WTC11 (cell line): ENCODE results near the gene PTPN3. TPM values are rescaled to one million over a fixed set of nuclear protein-coding genes. Genes with fewer than 3 reads are reported as not detected.

ENCODE experiments used
- ATAC-seq: fragments of 200-7000 bp; cut with Tn5 transposase; 2 replicates; pipeline ENCODE4 v1.10.0; 2021; ENCODE audit warnings: mild to moderate bottlenecking, moderate library complexity
- CTCF ChIA-PET: fragments of 300-600 bp; sonication (Branson Sonifier 250); formaldehyde crosslinking; loops from one replicate; lab custom pipeline; 2021; ENCODE audit warnings: antibody characterized with exemption; lab: Charles Lee
- POLR2A ChIA-PET: fragments of 350-600 bp; sonication (Branson Sonifier 250); formaldehyde crosslinking; loops from one replicate; lab custom pipeline; 2021; ENCODE audit warnings: antibody characterized with exemption; lab: Charles Lee
- DNase-seq: peaks from one replicate; pipeline ENCODE4 v3.0.0; 2021; ENCODE audit warnings: low spot score
- H3K27ac Mint-ChIP-seq: 2 replicates; pipeline ENCODE4 v1.8.0; 2021; ENCODE audit warnings: mixed read lengths
- H3K27me3 Mint-ChIP-seq: 2 replicates; pipeline ENCODE4 v1.8.0; 2021; ENCODE audit warnings: low read depth, mild to moderate bottlenecking, moderate library complexity, mixed read lengths
- H3K36me3 Mint-ChIP-seq: 2 replicates; pipeline ENCODE4 v1.8.0; 2021; ENCODE audit warnings: mixed read lengths
- H3K4me1 Mint-ChIP-seq: 2 replicates; pipeline ENCODE4 v1.8.0; 2022; ENCODE audit warnings: mixed read lengths
- H3K4me3 Mint-ChIP-seq: 2 replicates; pipeline ENCODE4 v1.8.0; 2021; ENCODE audit warnings: mild to moderate bottlenecking, moderate library complexity, mixed read lengths
- H3K9me3 Mint-ChIP-seq: 2 replicates; pipeline ENCODE4 v1.8.0; 2021; ENCODE audit warnings: mixed read lengths
- CBFB ChIP-seq: sonication (generic); formaldehyde crosslinking; IDR thresholded peaks from 2 replicates; pipeline ENCODE4 v1.8.1; 2022; ENCODE audit warnings: mild to moderate bottlenecking, low read depth, missing genetic modification reagents
- ELF4 ChIP-seq: sonication (generic); formaldehyde crosslinking; IDR thresholded peaks from 2 replicates; pipeline ENCODE4 v1.8.1; 2022; ENCODE audit warnings: low read depth, mild to moderate bottlenecking, moderate library complexity, missing genetic modification reagents
- FOXJ3 ChIP-seq: sonication (generic); formaldehyde crosslinking; IDR thresholded peaks from 2 replicates; pipeline ENCODE4 v1.9.0; 2021; ENCODE audit warnings: missing genetic modification reagents, mild to moderate bottlenecking, borderline replicate concordance
- GTF2I ChIP-seq: fragments of 250-450 bp; sonication (Bioruptor Pico); conservative IDR thresholded peaks from 2 replicates; pipeline ENCODE4 v1.4.0; 2021; ENCODE audit warnings: mild to moderate bottlenecking
- IRF2 ChIP-seq: sonication (generic); formaldehyde crosslinking; IDR thresholded peaks from 2 replicates; pipeline ENCODE4 v1.8.0; 2022; ENCODE audit warnings: low read depth, missing genetic modification reagents, borderline replicate concordance
- JUN ChIP-seq: sonication (generic); formaldehyde crosslinking; IDR thresholded peaks from 2 replicates; pipeline ENCODE4 v1.8.0; 2023; ENCODE audit warnings: mild to moderate bottlenecking, missing genetic modification reagents
- KAT7 ChIP-seq: sonication (generic); formaldehyde crosslinking; IDR thresholded peaks from 2 replicates; pipeline ENCODE4 v1.8.1; 2023; ENCODE audit warnings: missing genetic modification reagents, mild to moderate bottlenecking, borderline replicate concordance
- MYBL2 ChIP-seq: sonication (generic); formaldehyde crosslinking; IDR thresholded peaks from 2 replicates; pipeline ENCODE4 v1.8.1; 2023; ENCODE audit warnings: mild to moderate bottlenecking, moderate library complexity, missing genetic modification reagents
- NFATC4 ChIP-seq: fragments of 250-450 bp; sonication (Bioruptor Pico); IDR thresholded peaks from 2 replicates; pipeline ENCODE4 v1.9.0; 2021; ENCODE audit warnings: mild to moderate bottlenecking
- NR3C1 ChIP-seq: sonication (generic); formaldehyde crosslinking; conservative IDR thresholded peaks from 2 replicates; pipeline ENCODE4 v1.8.1; 2023; ENCODE audit warnings: low read depth, mild to moderate bottlenecking, missing genetic modification reagents
- RELA ChIP-seq: sonication (generic); formaldehyde crosslinking; IDR thresholded peaks from 2 replicates; pipeline ENCODE4 v1.8.1; 2022; ENCODE audit warnings: missing genetic modification reagents, mild to moderate bottlenecking, borderline replicate concordance
- RORB ChIP-seq: fragments of 250-450 bp; sonication (Bioruptor Pico); IDR thresholded peaks from 2 replicates; pipeline ENCODE4 v1.9.0; 2021; ENCODE audit warnings: mild to moderate bottlenecking
- ZNF263 ChIP-seq: sonication (generic); formaldehyde crosslinking; IDR thresholded peaks from 2 replicates; pipeline ENCODE4 v1.8.1; 2022; ENCODE audit warnings: low read depth, mild to moderate bottlenecking, moderate library complexity, missing genetic modification reagents
- ZNF423 ChIP-seq: fragments of 250-450 bp; sonication (Bioruptor Pico); IDR thresholded peaks from 2 replicates; pipeline ENCODE4 v2.1.2; 2022; ENCODE audit warnings: mild to moderate bottlenecking, moderate library complexity
- total RNA-seq: library from RNA; stranded (reverse); gene quantifications from 3 replicates; pipeline ENCODE4 v1.2.3, GENCODE V29; 2021
- TF ChIP-seq, protein P1 (sequence below): sonication (generic); formaldehyde crosslinking; IDR thresholded peaks from 2 replicates; pipeline ENCODE4 v1.8.0; 2022; ENCODE audit warnings: mild to moderate bottlenecking, missing genetic modification reagents
- TF ChIP-seq, protein P2 (sequence below): fragments of 250-450 bp; sonication (Bioruptor Pico); IDR thresholded peaks from 2 replicates; pipeline ENCODE4 v1.9.0; 2021; ENCODE audit warnings: moderate library complexity, mild to moderate bottlenecking, inconsistent platforms, borderline replicate concordance
- TF ChIP-seq, protein P3 (sequence below): sonication (generic); formaldehyde crosslinking; IDR thresholded peaks from 2 replicates; pipeline ENCODE4 v1.8.0; 2022; ENCODE audit warnings: mild to moderate bottlenecking, missing genetic modification reagents
- TF ChIP-seq, protein P4 (sequence below): sonication (generic); formaldehyde crosslinking; IDR thresholded peaks from 2 replicates; pipeline ENCODE4 v1.8.1; 2023; ENCODE audit warnings: mild to moderate bottlenecking, missing genetic modification reagents, moderate library complexity
- TF ChIP-seq, protein P5 (sequence below): sonication (generic); formaldehyde crosslinking; IDR thresholded peaks from 2 replicates; pipeline ENCODE4 v1.8.0; 2022; ENCODE audit warnings: missing genetic modification reagents
- TF ChIP-seq, protein P6 (sequence below): sonication (generic); formaldehyde crosslinking; IDR thresholded peaks from 2 replicates; pipeline ENCODE4 v1.8.1; 2023; ENCODE audit warnings: mild to moderate bottlenecking, moderate library complexity, missing genetic modification reagents

The PTPN3 gene
- total RNA-seq, 1 experiment from 2014 or later, result 1.7 TPM

DNA sequence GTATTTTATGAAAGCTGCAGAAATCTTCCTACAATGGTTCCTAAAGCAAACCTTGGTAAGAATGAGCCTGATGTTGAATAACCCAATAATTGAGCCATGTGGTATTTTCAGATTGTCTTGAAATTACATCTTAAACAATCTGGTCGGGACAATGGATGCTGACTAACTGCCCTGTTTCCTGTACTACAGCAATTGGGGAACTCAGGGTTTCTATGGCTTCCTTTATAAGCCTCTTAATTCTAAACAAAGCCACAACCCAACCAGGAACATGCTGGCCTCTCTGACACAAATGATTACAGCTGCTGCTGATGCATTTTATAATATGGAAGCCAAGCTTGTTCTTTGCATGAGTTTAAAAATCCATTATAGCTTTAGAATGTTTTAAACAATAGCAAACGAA is 30.2 kb downstream of the PTPN3 start (continued):
- TF ChIP-seq, protein P1, sequence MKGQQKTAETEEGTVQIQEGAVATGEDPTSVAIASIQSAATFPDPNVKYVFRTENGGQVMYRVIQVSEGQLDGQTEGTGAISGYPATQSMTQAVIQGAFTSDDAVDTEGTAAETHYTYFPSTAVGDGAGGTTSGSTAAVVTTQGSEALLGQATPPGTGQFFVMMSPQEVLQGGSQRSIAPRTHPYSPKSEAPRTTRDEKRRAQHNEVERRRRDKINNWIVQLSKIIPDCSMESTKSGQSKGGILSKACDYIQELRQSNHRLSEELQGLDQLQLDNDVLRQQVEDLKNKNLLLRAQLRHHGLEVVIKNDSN, result no peak

DNA sequence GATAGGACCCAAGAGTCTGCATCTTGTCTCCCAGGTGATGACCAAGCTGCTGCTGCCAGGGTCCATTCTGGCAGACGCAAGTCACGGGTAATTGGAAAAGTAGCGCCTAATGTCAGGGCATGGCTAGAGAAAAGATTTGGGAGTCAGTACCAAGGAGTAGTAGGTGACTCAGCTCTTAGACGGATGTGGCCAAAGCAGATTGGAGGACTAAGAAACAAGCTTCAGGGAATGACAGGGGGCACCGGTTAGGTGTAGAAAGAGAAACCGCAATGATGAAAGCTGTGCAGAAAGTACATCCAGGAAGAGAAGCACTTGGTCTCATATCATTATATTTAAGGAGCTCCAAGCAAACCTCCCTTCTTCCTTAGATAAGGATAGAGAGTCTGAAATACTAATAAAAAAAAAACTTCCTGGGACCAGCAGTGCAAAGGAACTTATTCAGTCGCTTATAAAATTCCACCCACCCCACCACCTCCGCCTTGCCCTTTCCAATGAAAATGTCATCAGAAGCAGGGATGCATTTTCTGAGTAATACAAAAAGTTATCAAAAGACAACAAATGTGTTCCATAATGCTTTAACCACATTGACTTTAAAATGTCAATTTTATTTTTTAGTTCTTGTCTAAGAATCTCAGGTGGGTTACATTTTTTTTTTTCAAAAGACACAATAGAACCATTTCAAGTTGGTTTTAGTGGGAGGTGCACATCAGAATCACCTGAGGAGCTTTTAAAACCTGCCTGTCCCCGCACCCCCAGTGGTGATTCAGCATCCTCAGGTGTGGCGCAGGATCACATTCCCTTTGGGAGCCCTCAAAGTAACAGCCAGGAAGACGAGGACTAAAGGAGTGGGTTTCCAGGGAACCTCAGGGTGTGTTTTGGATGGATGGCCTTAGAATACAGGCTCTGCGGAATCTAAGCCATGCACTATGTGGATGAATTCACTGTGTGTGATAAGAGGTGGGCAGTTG is 31.2 kb downstream of the PTPN3 start:
- CTCF ChIA-PET, result interaction anchor here (0.8 to 6.9 kb wide), 9 partner anchors 10 to 284 kb away, joined by 3 to 79 read pairs (median 4); no protein-coding TSS in a partner anchor
- Mint-ChIP-seq H3K36me3 (no peaks in the 10 kb centered on the region), H3K27me3 (no peaks in the 10 kb centered on the region), H3K4me3 (no peak overlapping the region), H3K27ac (no peak overlapping the region), H3K4me1 (peaks cover 6% of the 10 kb centered on the region)
- ATAC-seq, result no peak
- POLR2A ChIA-PET, result no interaction called here
- DNase-seq, result no peak
- TF ChIP-seq JUN (no peak), KAT7 (CRISPR knock-in tag) (no peak), NFATC4 (CRISPR knock-in tag) (no peak), NR3C1 (CRISPR knock-in tag) (no peak), ZNF263 (CRISPR knock-in tag) (no peak), RORB (CRISPR knock-in tag) (no peak), RELA (CRISPR knock-in tag) (no peak), GTF2I (no peak), ELF4 (no peak), ZNF423 (CRISPR knock-in tag) (no peak), FOXJ3 (CRISPR knock-in tag) (no peak), MYBL2 (CRISPR knock-in tag) (no peak), CBFB (CRISPR knock-in tag) (no peak), IRF2 (no peak)
- TF ChIP-seq, protein P1, result no peak
- TF ChIP-seq, protein P2, sequence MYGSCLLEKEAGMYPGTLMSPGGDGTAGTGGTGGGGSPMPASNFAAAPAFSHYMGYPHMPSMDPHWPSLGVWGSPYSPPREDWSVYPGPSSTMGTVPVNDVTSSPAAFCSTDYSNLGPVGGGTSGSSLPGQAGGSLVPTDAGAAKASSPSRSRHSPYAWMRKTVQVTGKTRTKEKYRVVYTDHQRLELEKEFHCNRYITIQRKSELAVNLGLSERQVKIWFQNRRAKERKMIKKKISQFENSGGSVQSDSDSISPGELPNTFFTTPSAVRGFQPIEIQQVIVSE (CRISPR knock-in tag), result no peak
- TF ChIP-seq, protein P3, sequence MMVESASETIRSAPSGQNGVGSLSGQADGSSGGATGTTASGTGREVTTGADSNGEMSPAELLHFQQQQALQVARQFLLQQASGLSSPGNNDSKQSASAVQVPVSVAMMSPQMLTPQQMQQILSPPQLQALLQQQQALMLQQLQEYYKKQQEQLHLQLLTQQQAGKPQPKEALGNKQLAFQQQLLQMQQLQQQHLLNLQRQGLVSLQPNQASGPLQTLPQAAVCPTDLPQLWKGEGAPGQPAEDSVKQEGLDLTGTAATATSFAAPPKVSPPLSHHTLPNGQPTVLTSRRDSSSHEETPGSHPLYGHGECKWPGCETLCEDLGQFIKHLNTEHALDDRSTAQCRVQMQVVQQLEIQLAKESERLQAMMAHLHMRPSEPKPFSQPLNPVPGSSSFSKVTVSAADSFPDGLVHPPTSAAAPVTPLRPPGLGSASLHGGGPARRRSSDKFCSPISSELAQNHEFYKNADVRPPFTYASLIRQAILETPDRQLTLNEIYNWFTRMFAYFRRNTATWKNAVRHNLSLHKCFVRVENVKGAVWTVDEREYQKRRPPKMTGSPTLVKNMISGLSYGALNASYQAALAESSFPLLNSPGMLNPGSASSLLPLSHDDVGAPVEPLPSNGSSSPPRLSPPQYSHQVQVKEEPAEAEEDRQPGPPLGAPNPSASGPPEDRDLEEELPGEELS, result no peak
- TF ChIP-seq, protein P4, sequence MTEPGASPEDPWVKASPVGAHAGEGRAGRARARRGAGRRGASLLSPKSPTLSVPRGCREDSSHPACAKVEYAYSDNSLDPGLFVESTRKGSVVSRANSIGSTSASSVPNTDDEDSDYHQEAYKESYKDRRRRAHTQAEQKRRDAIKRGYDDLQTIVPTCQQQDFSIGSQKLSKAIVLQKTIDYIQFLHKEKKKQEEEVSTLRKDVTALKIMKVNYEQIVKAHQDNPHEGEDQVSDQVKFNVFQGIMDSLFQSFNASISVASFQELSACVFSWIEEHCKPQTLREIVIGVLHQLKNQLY (CRISPR knock-in tag), result no peak
- TF ChIP-seq, protein P5, sequence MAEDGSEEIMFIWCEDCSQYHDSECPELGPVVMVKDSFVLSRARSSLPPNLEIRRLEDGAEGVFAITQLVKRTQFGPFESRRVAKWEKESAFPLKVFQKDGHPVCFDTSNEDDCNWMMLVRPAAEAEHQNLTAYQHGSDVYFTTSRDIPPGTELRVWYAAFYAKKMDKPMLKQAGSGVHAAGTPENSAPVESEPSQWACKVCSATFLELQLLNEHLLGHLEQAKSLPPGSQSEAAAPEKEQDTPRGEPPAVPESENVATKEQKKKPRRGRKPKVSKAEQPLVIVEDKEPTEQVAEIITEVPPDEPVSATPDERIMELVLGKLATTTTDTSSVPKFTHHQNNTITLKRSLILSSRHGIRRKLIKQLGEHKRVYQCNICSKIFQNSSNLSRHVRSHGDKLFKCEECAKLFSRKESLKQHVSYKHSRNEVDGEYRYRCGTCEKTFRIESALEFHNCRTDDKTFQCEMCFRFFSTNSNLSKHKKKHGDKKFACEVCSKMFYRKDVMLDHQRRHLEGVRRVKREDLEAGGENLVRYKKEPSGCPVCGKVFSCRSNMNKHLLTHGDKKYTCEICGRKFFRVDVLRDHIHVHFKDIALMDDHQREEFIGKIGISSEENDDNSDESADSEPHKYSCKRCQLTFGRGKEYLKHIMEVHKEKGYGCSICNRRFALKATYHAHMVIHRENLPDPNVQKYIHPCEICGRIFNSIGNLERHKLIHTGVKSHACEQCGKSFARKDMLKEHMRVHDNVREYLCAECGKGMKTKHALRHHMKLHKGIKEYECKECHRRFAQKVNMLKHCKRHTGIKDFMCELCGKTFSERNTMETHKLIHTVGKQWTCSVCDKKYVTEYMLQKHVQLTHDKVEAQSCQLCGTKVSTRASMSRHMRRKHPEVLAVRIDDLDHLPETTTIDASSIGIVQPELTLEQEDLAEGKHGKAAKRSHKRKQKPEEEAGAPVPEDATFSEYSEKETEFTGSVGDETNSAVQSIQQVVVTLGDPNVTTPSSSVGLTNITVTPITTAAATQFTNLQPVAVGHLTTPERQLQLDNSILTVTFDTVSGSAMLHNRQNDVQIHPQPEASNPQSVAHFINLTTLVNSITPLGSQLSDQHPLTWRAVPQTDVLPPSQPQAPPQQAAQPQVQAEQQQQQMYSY, result no peak
- TF ChIP-seq, protein P6, sequence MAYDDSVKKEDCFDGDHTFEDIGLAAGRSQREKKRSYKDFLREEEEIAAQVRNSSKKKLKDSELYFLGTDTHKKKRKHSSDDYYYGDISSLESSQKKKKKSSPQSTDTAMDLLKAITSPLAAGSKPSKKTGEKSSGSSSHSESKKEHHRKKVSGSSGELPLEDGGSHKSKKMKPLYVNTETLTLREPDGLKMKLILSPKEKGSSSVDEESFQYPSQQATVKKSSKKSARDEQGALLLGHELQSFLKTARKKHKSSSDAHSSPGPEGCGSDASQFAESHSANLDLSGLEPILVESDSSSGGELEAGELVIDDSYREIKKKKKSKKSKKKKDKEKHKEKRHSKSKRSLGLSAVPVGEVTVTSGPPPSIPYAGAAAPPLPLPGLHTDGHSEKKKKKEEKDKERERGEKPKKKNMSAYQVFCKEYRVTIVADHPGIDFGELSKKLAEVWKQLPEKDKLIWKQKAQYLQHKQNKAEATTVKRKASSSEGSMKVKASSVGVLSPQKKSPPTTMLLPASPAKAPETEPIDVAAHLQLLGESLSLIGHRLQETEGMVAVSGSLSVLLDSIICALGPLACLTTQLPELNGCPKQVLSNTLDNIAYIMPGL, result no peak
- TF ChIP-seq, all 79 proteins: peak for 0
- H3K9me3 Mint-ChIP-seq, result no peaks in the 10 kb centered on the region
